Adrenal gland (tissue), 12 donors: ENCODE data around the gene ERICH3. TPM values are rescaled to one million over a fixed set of nuclear protein-coding genes. Genes with fewer than 3 reads are reported as not detected.

ENCODE experiments used
- DNase-seq, 7 donors: peaks; one replicate each; pipeline ENCODE4 v3.0.0-alpha.2; 2019 to 2020
- H3K27ac ChIP-seq, 5 donors: fragments of 200-600 bp; sonication (generic) in 4 of 5; 1 replicate in 3 of 5; 2 replicates in 2 of 5; pipeline versions ENCODE4 v1.5.1 to v1.8.0; 2016 to 2020; ENCODE audit warnings: mild to moderate bottlenecking in 1 of 5
- H3K27me3 ChIP-seq: fragments of 200-600 bp; 2 replicates; pipeline ENCODE4 v1.8.0; 2021
- H3K36me3 ChIP-seq, 2 donors: fragments of 200-600 bp; replicated peaks in 1 of 2; 1 replicate in 1 of 2; 2 replicates in 1 of 2; pipeline versions ENCODE4 v1.5.1 to v1.8.0; 2018 to 2022
- H3K4me1 ChIP-seq, 2 donors: fragments of 200-600 bp; replicated peaks in 1 of 2; 1 replicate in 1 of 2; 2 replicates in 1 of 2; pipeline versions ENCODE4 v1.5.1 to v1.8.0; 2018 to 2021
- H3K4me3 ChIP-seq, 4 donors: fragments of 200-600 bp; sonication (generic) in 3 of 4; one replicate each; pipeline ENCODE4 v1.5.1; 2016 to 2018
- H3K9me3 ChIP-seq, 3 donors: fragments of 200-600 bp; sonication (generic) in 1 of 3; replicated peaks in 1 of 3; 1 replicate in 2 of 3; 2 replicates in 1 of 3; pipeline versions ENCODE4 v1.5.1 to v1.8.0; 2016 to 2021
- CTCF ChIP-seq, 6 experiments: fragments of 450-650 bp in 4 of 6; fragments of 200-600 bp in 2 of 6; sonication (generic) in 1 of 6; IDR thresholded peaks; 1 replicate in 5 of 6; 2 replicates in 1 of 6; pipeline versions ENCODE4 v1.5.1 to v1.8.0; 2016 to 2021; ENCODE audit warnings: antibody characterized with exemption in 6 of 6, mild to moderate bottlenecking in 2 of 6, moderate library complexity in 1 of 6
- POLR2A ChIP-seq, 2 donors: fragments of 450-650 bp; IDR thresholded peaks; one replicate each; pipeline ENCODE4 v1.6.1; 2017; ENCODE audit warnings: antibody characterized with exemption in 2 of 2, mild to moderate bottlenecking in 2 of 2, moderate library complexity in 1 of 2
- WGBS, 4 donors: extraction: QIAGEN DNeasy Blood & Tissue Kit in 2 of 4; methylation state at CpG; one replicate each; pipeline versions ENCODE4 v1.1.5 to v1.1.7; 2013 to 2017; 5-methylcytosine and 5-hydroxymethylcytosine counted together
- intact Hi-C, 2 donors: fragments of 100-400 bp; cut with DNase I; formaldehyde crosslinking; loops; one replicate each; pipeline versions ENCODE4 v1.14.1 to v1.15.0; 2022 to 2023
- polyA plus RNA-seq, 3 donors: library from polyadenylated mRNA; stranded (reverse); fragments of 200-250 nt in 2 of 3; fragments of 350-450 nt in 1 of 3; fragmentation: Illumina TruSeq in 1 of 3; extraction: RNeasy Lipid Tissue Mini Kit (QIAGEN cat#74804) in 1 of 3; gene quantifications; one replicate each; pipeline ENCODE4 v1.2.3, GENCODE V29; 2013 to 2014
- total RNA-seq, 9 donors: library from RNA; depleted of rRNA in 4 of 9; stranded (reverse); fragments of >200 nt in 4 of 9; fragments of 120-200 nt in 1 of 9; fragmentation: NEBNext Ultra II Directional in 1 of 9; extraction: Animal tissue kit (Norgen Biotek cat#: 25700) in 1 of 9; gene quantifications; one replicate each; pipeline versions ENCODE4 v1.1.0 to v1.2.4, GENCODE V29; 2013 to 2023
- donor health status: healthy with polysubstance abuse.
- donor health status: Bipolar disorder and iron deficiency.
- donor health status: DM: yes; HTN: yes; CAD: no.
- donor health status: DM: no; HTN: no; CAD: no.
- donor health status: DM: no; HTN: no; CAD: no.
- donor health status: DM: yes; HTN: yes; CAD: no.

Gene ERICH3
- total and polyA plus RNA-seq, 12 donors, result 0.09 to 9.6 (median 1.1) TPM; not detected in 1

- TF ChIP-seq POLR2A (IDR thresholded peaks at IDR 0.05), result no peak
- no peaks in the 10 kb centered on the region for H3K27me3 ChIP-seq
- peaks cover 0 to 18% of the 10 kb centered on the region in 2 donors for H3K4me1 ChIP-seq
- no peaks in the 10 kb centered on the region for H3K9me3 ChIP-seq
- H3K27ac ChIP-seq, result no peak overlapping the region
- H3K36me3 ChIP-seq, result no peaks in the 10 kb centered on the region
- WGBS, 4 donors, result 75 to 84% (median 81%) methylated on average over 2 of the region's 2 CpGs
- H3K4me3 ChIP-seq, result no peak overlapping the region
- no peak for DNase-seq
- intact Hi-C loops, result no loop called here
These were observed 62.6 kb downstream of the ERICH3 start for GRCh38 chr1:74610961-74611360.

GRCh38 chr1:74609810-74610371 is 63.7 kb downstream of the ERICH3 start:
- Histone ChIP-seq H3K27me3 (no peaks in the 10 kb centered on the region), H3K9me3 (no peaks in the 10 kb centered on the region), H3K36me3 (no peaks in the 10 kb centered on the region), H3K4me3 (no peak overlapping the region), H3K27ac (no peak overlapping the region), H3K4me1 (peaks cover 0 to 18% of the 10 kb centered on the region in 2 donors)
- intact Hi-C loops, result no loop called here
- DNase-seq, result no peak
- TF ChIP-seq POLR2A (IDR thresholded peaks at IDR 0.05), result no peak
- TF ChIP-seq CTCF (IDR thresholded peaks at IDR 0.05), result no peak

- DNase-seq, result no peak
- intact Hi-C loops, result no loop called here
- Histone ChIP-seq H3K4me1 (peaks cover 0 to 9% of the 10 kb centered on the region in 2 donors), H3K4me3 (no peak overlapping the region), H3K36me3 (no peaks in the 10 kb centered on the region), H3K27ac (no peak overlapping the region), H3K9me3 (no peaks in the 10 kb centered on the region), H3K27me3 (no peaks in the 10 kb centered on the region)
- 46 to 75% (median 56%) methylated on average over 2 of the region's 2 CpGs for WGBS, 4 donors
- TF ChIP-seq CTCF (IDR thresholded peaks at IDR 0.05) (no peak), POLR2A (IDR thresholded peaks at IDR 0.05) (no peak)
These were observed 76.9 kb downstream of the ERICH3 start for GRCh38 chr1:74596717-74597116.

GRCh38 chr1:74593887-74594866 is 79.4 kb downstream of the ERICH3 start:
- Histone ChIP-seq H3K4me1 (no peaks in the 10 kb centered on the region), H3K36me3 (no peaks in the 10 kb centered on the region), H3K27me3 (no peaks in the 10 kb centered on the region), H3K9me3 (no peaks in the 10 kb centered on the region), H3K4me3 (no peak overlapping the region), H3K27ac (no peak overlapping the region)
- intact Hi-C loops, result no loop called here
- DNase-seq, result no peak
- WGBS, 4 donors, result 78 to 87% (median 85%) methylated on average over 5 to 6 of the region's 6 CpGs
- no peak for TF ChIP-seq POLR2A (IDR thresholded peaks at IDR 0.05)
- no peak for TF ChIP-seq CTCF (IDR thresholded peaks at IDR 0.05)
